Measurements from ENCODE around the gene SCML2.
A peak's percentile ranks its signal among the peaks of the same experiment; 100 is the strongest.
"Not testable (repeated sequence)": the region's sequence is repeated elsewhere in the genome, so short reads cannot be mapped to it uniquely, and the experiment has no call there.

Gene SCML2

GRCh38 chrX:18271309-18271708, 83.2 kb downstream of the SCML2 start:
- no peak for DNase-seq

- no peak for DNase-seq
Observed at GRCh38 chrX:18255059-18255458, 99.4 kb downstream of the SCML2 start.

GRCh38 chrX:18252644-18253359, 101.7 kb downstream of the SCML2 start:
- peak; percentile 14 for DNase-seq

GRCh38 chrX:18229646-18230045, 124.8 kb downstream of the SCML2 start:
- DNase-seq = not testable (repeated sequence)

- no peak for DNase-seq
Observed at GRCh38 chrX:18228069-18228468, 126.4 kb downstream of the SCML2 start.

- no peak for DNase-seq
Observed at GRCh38 chrX:18227458-18227857, 127.0 kb downstream of the SCML2 start.

GRCh38 chrX:18220786-18221185, 133.7 kb downstream of the SCML2 start, which contains the start of gene BEND2:
Gene BEND2 (minus strand): TSS chrX:18220886. CDS start chrX:18220750, 136 bp downstream.
- DNase-seq = no peak

GRCh38 chrX:18210470-18210869, 144.0 kb downstream of the SCML2 start:
- peak; percentile 18 for DNase-seq

- no peak for DNase-seq
Observed at GRCh38 chrX:18206657-18207056, 147.8 kb downstream of the SCML2 start.

- DNase-seq = no peak
Observed at GRCh38 chrX:18203631-18204030, 150.9 kb downstream of the SCML2 start.

- no peak for DNase-seq
Observed at GRCh38 chrX:18194688-18195087, 159.8 kb downstream of the SCML2 start.
